AG04450 (cell line): ENCODE data around the gene CAPN5. TPM values are rescaled to one million over a fixed set of nuclear protein-coding genes. Genes with fewer than 3 reads are reported as not detected.

Source experiments
- CTCF ChIA-PET: fragments of 300-600, 350-600 bp; formaldehyde crosslinking; extraction: SDS; loops from one replicate; lab custom pipeline; 2022; ENCODE audit warnings: antibody characterized with exemption, inconsistent platforms; lab: Charles Lee
- POLR2A ChIA-PET: fragments of 350-600 bp; formaldehyde crosslinking; extraction: SDS; loops from one replicate; lab custom pipeline; 2021; ENCODE audit warnings: antibody characterized with exemption, inconsistent platforms; lab: Yijun Ruan, JAX
- DNase-seq: peaks from one replicate; pipeline ENCODE4 v3.0.0-alpha.2; 2011; ENCODE audit warnings: low read depth, low spot score
- H3K27ac ChIP-seq: one replicate; pipeline ENCODE4 v1.5.1; 2012; ENCODE audit warnings: low read depth, low read length, control low read depth
- H3K27me3 ChIP-seq: one replicate; pipeline ENCODE4 v1.6.0; 2012; ENCODE audit warnings: low read length; ENCODE audit not compliant: control insufficient read depth, insufficient read depth
- H3K4me3 ChIP-seq: 2 replicates; pipeline ENCODE4 v1.5.1; 2011; ENCODE audit warnings: mild to moderate bottlenecking, low read depth, low read length, control low read depth
- H3K9me3 ChIP-seq: 2 replicates; pipeline ENCODE4 v1.5.1; 2012; ENCODE audit warnings: low read length; ENCODE audit not compliant: control insufficient read depth, insufficient read depth
- polyA plus RNA-seq: library from polyadenylated mRNA; depleted of rRNA; stranded (reverse); fragments of >200 nt; gene quantifications from 2 replicates; pipeline ENCODE4 v1.2.3, GENCODE V29; 2011
- TF ChIP-seq, protein P1 (sequence below): IDR thresholded peaks from 2 replicates; pipeline ENCODE4 v1.5.1; 2011; ENCODE audit warnings: low read depth, low read length, control low read depth, inconsistent platforms

Gene CAPN5
- polyA plus RNA-seq, 1 experiment = 18.6 TPM

DNA sequence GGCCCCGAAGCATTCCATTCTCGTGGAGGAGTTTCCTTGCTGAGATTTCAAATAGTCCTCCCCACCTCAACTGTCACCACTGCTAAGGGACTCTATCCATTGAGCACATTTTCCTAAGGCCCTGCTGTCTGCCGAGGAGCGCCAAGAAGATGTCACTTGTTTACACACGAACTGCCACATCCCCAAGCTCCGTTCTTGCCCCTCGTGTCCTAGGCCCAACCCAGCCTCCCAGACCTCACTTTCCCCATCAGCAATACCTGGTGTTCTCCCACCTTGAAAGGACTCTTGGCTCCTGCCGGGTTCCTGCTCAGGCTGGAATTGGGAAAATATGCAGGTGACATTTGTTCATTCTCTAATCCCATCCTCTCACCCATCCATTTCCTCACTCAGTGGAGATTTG lies 57.3 kb downstream of the CAPN5 start:
- DNase-seq = no peak
- TF ChIP-seq, protein P1, sequence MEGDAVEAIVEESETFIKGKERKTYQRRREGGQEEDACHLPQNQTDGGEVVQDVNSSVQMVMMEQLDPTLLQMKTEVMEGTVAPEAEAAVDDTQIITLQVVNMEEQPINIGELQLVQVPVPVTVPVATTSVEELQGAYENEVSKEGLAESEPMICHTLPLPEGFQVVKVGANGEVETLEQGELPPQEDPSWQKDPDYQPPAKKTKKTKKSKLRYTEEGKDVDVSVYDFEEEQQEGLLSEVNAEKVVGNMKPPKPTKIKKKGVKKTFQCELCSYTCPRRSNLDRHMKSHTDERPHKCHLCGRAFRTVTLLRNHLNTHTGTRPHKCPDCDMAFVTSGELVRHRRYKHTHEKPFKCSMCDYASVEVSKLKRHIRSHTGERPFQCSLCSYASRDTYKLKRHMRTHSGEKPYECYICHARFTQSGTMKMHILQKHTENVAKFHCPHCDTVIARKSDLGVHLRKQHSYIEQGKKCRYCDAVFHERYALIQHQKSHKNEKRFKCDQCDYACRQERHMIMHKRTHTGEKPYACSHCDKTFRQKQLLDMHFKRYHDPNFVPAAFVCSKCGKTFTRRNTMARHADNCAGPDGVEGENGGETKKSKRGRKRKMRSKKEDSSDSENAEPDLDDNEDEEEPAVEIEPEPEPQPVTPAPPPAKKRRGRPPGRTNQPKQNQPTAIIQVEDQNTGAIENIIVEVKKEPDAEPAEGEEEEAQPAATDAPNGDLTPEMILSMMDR = no peak
- Histone ChIP-seq H3K27ac (no peak overlapping the region), H3K9me3 (no peaks in the 10 kb centered on the region; the same call in 1 of the 2 replicates), H3K4me3 (no peak overlapping the region), H3K27me3 (no peaks in the 10 kb centered on the region)
- CTCF ChIA-PET = no interaction called here
- POLR2A ChIA-PET = no interaction called here

DNA sequence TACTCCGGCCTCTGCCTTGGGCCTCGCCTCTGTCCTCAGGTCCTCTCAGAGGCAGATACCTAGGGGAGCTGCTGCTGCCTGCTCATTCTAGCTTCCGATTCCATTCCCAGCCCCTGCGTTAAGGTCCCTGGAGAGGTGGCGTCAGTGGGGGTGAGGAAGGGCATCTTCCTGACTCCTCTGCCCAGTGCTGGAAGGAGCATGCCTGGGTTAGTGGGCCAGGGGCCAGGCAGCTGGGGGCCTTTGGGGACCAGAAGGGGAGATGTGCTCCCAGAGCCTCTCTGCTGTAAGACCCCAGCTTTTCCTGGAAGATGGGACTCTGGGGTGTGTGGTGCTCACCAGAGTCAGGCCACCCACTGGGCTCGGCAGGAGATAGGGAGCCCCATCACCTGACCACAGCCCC lies 57.7 kb downstream of the CAPN5 start:
- POLR2A ChIA-PET = no interaction called here

DNA sequence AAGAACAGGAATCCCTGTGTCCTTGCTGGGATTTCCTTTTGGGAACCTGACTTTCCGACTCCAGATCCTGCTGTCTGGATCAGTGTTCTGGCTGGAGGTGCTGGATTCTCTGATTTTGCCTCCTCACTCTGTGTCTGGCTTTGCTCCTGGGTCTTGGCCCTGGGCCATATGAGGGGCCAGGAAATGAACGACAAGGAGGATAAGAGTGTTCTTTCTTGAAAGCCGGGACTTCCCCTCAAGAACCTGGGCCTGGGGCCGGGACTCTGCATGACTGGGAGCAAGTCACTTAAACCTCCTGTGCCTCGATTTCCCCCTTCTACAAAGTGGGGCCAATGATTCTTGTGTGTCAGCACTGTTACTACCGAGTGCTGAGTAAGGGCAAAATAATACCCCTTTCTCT lies 58.4 kb downstream of the CAPN5 start:
- Histone ChIP-seq H3K9me3 (no peaks in the 10 kb centered on the region; the same call in 1 of the 2 replicates), H3K4me3 (no peak overlapping the region), H3K27ac (no peak overlapping the region), H3K27me3 (no peaks in the 10 kb centered on the region)
- ChIA-PET CTCF (no interaction called here), POLR2A (no interaction called here)
- no peak for DNase-seq
- TF ChIP-seq, protein P1 = no peak

More for the DNA sequence above, 57.7 kb downstream of the CAPN5 start:
- no peak overlapping the region for H3K27ac ChIP-seq
- TF ChIP-seq, protein P1 = no peak
- CTCF ChIA-PET = no interaction called here
- H3K4me3 ChIP-seq = no peak overlapping the region
- DNase-seq = no peak
- H3K9me3 ChIP-seq = no peaks in the 10 kb centered on the region; the same call in 1 of the 2 replicates
- no peaks in the 10 kb centered on the region for H3K27me3 ChIP-seq

DNA sequence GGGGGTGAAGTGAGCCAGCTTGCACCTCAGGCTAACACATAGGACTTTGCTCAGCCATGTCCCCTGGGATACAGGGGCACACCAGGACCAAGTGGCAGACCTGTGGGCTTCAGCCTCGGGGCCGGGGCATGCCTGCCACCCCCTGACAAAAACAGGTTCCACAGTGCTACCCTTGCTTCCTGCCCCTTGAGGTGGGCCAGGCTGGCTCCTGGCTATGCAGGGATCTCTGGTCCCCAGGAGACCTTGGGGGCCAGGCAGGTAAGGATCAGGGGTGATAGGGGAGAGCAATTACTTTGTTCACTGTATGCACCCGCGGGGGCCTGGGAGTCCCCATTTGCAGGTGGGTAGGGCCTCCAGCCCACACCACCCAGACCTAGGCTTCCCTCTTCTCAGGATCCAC lies 58.9 kb downstream of the CAPN5 start:
- Histone ChIP-seq H3K9me3 (no peaks in the 10 kb centered on the region; the same call in 1 of the 2 replicates), H3K4me3 (no peak overlapping the region), H3K27me3 (no peaks in the 10 kb centered on the region), H3K27ac (no peak overlapping the region)
- TF ChIP-seq, protein P1 = no peak
- POLR2A ChIA-PET = no interaction called here
- CTCF ChIA-PET = no interaction called here
- no peak for DNase-seq

DNA sequence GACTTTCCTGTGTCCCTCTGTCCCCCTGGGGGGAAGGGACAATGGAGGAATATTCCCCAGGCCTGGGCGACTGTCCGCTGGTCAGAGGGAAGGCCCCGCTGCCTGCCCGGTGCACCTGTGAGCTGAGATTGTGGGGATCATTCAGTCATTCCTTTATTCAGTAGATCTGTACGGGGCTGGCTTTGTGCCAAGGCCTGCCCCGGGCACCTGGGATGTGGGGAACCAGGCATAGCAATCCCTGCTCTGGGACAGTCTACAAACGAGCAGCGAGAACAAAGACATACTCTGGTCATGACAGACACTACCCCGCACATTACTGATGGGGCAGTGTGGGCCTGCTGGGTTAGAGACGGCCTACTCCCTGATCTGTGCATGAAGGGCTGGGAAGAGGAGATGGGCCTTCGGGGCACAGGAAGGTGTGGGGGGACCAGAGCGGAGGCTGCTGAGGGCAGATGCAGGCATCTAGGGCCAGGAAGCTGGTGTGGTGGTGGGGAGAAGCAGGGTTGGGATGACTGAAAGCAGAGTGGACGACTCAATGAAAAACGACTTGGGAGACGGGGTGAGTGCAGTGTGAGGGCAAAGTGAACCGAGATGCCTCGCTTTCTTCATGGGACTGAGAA lies 59.5 kb downstream of the CAPN5 start:
- ChIA-PET POLR2A (interaction anchor here (0.5 kb wide), 1 partner anchor 431 kb away, joined by 3 read pairs; no protein-coding TSS in a partner anchor), CTCF (interaction anchor here (0.9 to 4.1 kb wide), 18 partner anchors 12 to 493 kb away, joined by 3 to 62 read pairs (median 7); no protein-coding TSS in a partner anchor)
- Histone ChIP-seq H3K27ac (no peak overlapping the region), H3K27me3 (no peaks in the 10 kb centered on the region), H3K9me3 (no peaks in the 10 kb centered on the region), H3K4me3 (no peak overlapping the region)
- TF ChIP-seq, protein P1 = no peak
- DNase-seq = no peak
